Right ventricle myocardium inferior (tissue), 1 donor: ENCODE measurements around the gene ING2. TPM values are rescaled to one million over a fixed set of nuclear protein-coding genes. Genes with fewer than 3 reads are reported as not detected.
"Not testable (repeated sequence)": the region's sequence is repeated elsewhere in the genome, so short reads cannot be mapped to it uniquely, and the experiment has no call there.

ENCODE experiments used
- ATAC-seq: fragments of 200-7000 bp; cut with Tn5 transposase; one replicate; pipeline ENCODE4 v1.9.1; 2020; ENCODE audit warnings: mild to moderate bottlenecking, moderate library complexity
- DNase-seq: peaks from one replicate; pipeline ENCODE4 v3.0.0; 2021; ENCODE audit errors: missing footprints
- intact Hi-C: fragments of 100-400 bp; cut with DNase I; formaldehyde crosslinking; loops from one replicate; pipeline ENCODE4 v1.11.0; 2022
- total RNA-seq: library from RNA; stranded (reverse); fragmentation: NEBNext Ultra II Directional; extraction: Animal tissue kit (Norgen Biotek cat#: 25700); gene quantifications from one replicate; pipeline ENCODE4 v1.2.1, GENCODE V29; 2021
- donor health status: DM: no; HTN: yes; CAD: no; lungs with severe emphysema.

Gene ING2
- total RNA-seq, 1 donor from 2014 or later = 6.5 TPM

GRCh38 chr4:183540410-183541009 is 35.7 kb downstream of the ING2 start:
- ATAC-seq (no peak), DNase-seq (no peak)
- intact Hi-C loops = no loop called here

GRCh38 chr4:183541010-183541751 is 36.3 kb downstream of the ING2 start:
- intact Hi-C loops = no loop called here
- ATAC-seq (no peak), DNase-seq (no peak)

GRCh38 chr4:183541752-183542040 is 36.8 kb downstream of the ING2 start:
- DNase-seq (no peak), ATAC-seq (no peak)
- intact Hi-C loops = no loop called here

- ATAC-seq = no peak
- intact Hi-C loops = no loop called here
- DNase-seq = no peak
Observed at GRCh38 chr4:183543435-183543834, 38.6 kb downstream of the ING2 start.

GRCh38 chr4:183544109-183544508 is 39.3 kb downstream of the ING2 start:
- intact Hi-C loops = no loop called here
- no peak for DNase-seq
- no peak for ATAC-seq

- ATAC-seq = no peak
- no peak for DNase-seq
- intact Hi-C loops = no loop called here
Observed at GRCh38 chr4:183546376-183546775, 41.5 kb downstream of the ING2 start.

GRCh38 chr4:183548306-183548705 is 43.4 kb downstream of the ING2 start:
- intact Hi-C loops = no loop called here
- DNase-seq (no peak), ATAC-seq (no peak)

- ATAC-seq = no peak
- intact Hi-C loops = no loop called here
Observed at GRCh38 chr4:183550345-183551093, 45.7 kb downstream of the ING2 start.

GRCh38 chr4:183552274-183553146 is 47.7 kb downstream of the ING2 start:
- intact Hi-C loops = no loop called here
- DNase-seq (no peak), ATAC-seq (no peak)

More at GRCh38 chr4:183550345-183551093, 45.7 kb downstream of the ING2 start:
- no peak for DNase-seq

- ATAC-seq, intact Hi-C loops, DNase-seq: not testable (repeated sequence)
Observed at GRCh38 chr4:183553147-183553478, 48.3 kb downstream of the ING2 start.

GRCh38 chr4:183553601-183554345 is 48.9 kb downstream of the ING2 start:
- no peak for DNase-seq
- ATAC-seq = no peak
- intact Hi-C loops = no loop called here

- ATAC-seq = no peak
- intact Hi-C loops = no loop called here
Observed at GRCh38 chr4:183554346-183554686, 49.5 kb downstream of the ING2 start.

GRCh38 chr4:183554878-183555585 is 50.2 kb downstream of the ING2 start:
- intact Hi-C loops = no loop called here
- no peak for ATAC-seq
- DNase-seq = no peak

More at GRCh38 chr4:183554346-183554686, 49.5 kb downstream of the ING2 start:
- no peak for DNase-seq

GRCh38 chr4:183556947-183557346 is 52.1 kb downstream of the ING2 start:
- DNase-seq = no peak
- intact Hi-C loops = no loop called here
- no peak for ATAC-seq

- no peak for DNase-seq
- intact Hi-C loops = no loop called here
- no peak for ATAC-seq
Observed at GRCh38 chr4:183557611-183558010, 52.8 kb downstream of the ING2 start.

- intact Hi-C loops = no loop called here
- ATAC-seq (no peak), DNase-seq (no peak)
Observed at GRCh38 chr4:183558873-183559272, 54.0 kb downstream of the ING2 start.

- ATAC-seq (no peak), DNase-seq (no peak)
- intact Hi-C loops = no loop called here
Observed at GRCh38 chr4:183561905-183562304, 57.0 kb downstream of the ING2 start.
